Measurements from ENCODE around the gene BCL11B. TPM values are rescaled to one million over a fixed set of nuclear protein-coding genes. Genes with fewer than 3 reads are reported as not detected.

Gene BCL11B
- total and polyA plus RNA-seq, 10 of the 15 experiments (the other 5 are each of a cell fraction or from before 2014, with no cell fraction given): 0.38 to 5.5 (median 1.3) TPM

GRCh38 chr14:99156814-99157213 is 115.2 kb downstream of the BCL11B start:
- Histone ChIP-seq H3K9ac (ENCODE audit: control insufficient read depth, insufficient read depth, low read length) (no peak overlapping the region), H3K4me3 (no peak overlapping the region), H3K79me2 (ENCODE audit: control insufficient read depth, insufficient read depth, low read length) (no peaks in the 10 kb centered on the region), H3K4me1 (ENCODE audit: control insufficient read depth, insufficient read depth, low read length) (no peaks in the 10 kb centered on the region), H3K27ac (ENCODE audit: control insufficient read depth, insufficient read depth) (no peak overlapping the region), H2AFZ (ENCODE audit: control insufficient read depth, low read depth, low read length) (no peak overlapping the region), H3K27me3 (replicated peaks in 1 of 2; ENCODE audit: control insufficient read depth in 2 of 2, insufficient read depth in 2 of 2, low read length in 1 of 2) (no peaks in the 10 kb centered on the region), H4K20me1 (ENCODE audit: control insufficient read depth, insufficient read depth) (no peaks in the 10 kb centered on the region), H3K9me3 (replicated peaks; ENCODE audit: control insufficient read depth, insufficient read depth, low read length) (no peaks in the 10 kb centered on the region), H3K36me3 (ENCODE audit: control insufficient read depth in 2 of 2, insufficient read depth in 2 of 2, low read length in 1 of 2) (no peaks in the 10 kb centered on the region), H3K4me2 (ENCODE audit: control insufficient read depth, insufficient read depth) (no peak overlapping the region)
- ChIA-PET CTCF (no interaction called here), RAD21 (ENCODE audit: unreplicated experiment) (no interaction called here), SMC1A (ENCODE audit: uncharacterized antibody, unreplicated experiment) (interaction anchor here (0.7 kb wide), 2 partner anchors 62 to 81 kb away, joined by 3 read pairs; no protein-coding TSS in a partner anchor), POLR2A (no interaction called here)
- no TSS peak for BruUV-seq (replicated peaks)
- DNase-seq (ENCODE audit: low read depth, low spot score) (no peak), FAIRE-seq (no peak), ATAC-seq (no peak)
- intact Hi-C loops (cut with micrococcal nuclease; ENCODE audit: unreplicated experiment): no loop called here
- in situ Hi-C loops (cut with MboI): no loop called here
- 8% methylated on average over 6 of the region's 6 CpGs for WGBS (ENCODE audit: insufficient coverage, insufficient replicate concordance, low lambda C conversion rate, missing lambda C conversion rate)
- no peak for TF ChIP-seq TARDBP (IDR thresholded peaks at IDR 0.05; ENCODE audit: borderline replicate concordance)
- TF ChIP-seq KDM1A (IDR thresholded peaks at IDR 0.05; ENCODE audit: borderline replicate concordance): no peak
- TF ChIP-seq CREM (IDR thresholded peaks at IDR 0.05; ENCODE audit: low read depth): no peak
- no peak for TF ChIP-seq PAX8 (IDR thresholded peaks at IDR 0.05)
- TF ChIP-seq CEBPB (IDR thresholded peaks at IDR 0.05; ENCODE audit: borderline replicate concordance in 1 of 2, low read depth in 2 of 2, low read length in 2 of 2): no peak
- TF ChIP-seq CUX1 (IDR thresholded peaks at IDR 0.05; ENCODE audit: insufficient replicate concordance, low read depth, low read length): no peak
- TF ChIP-seq HDAC2 (IDR thresholded peaks at IDR 0.05): no peak
- no peak for TF ChIP-seq TAF1 (IDR thresholded peaks at IDR 0.05; ENCODE audit: borderline replicate concordance, low read depth, low read length)
- no peak for TF ChIP-seq WRNIP1 (IDR thresholded peaks at IDR 0.05; ENCODE audit: borderline replicate concordance, low read depth, low read length)
- no peak for TF ChIP-seq STAT1 (conservative IDR thresholded peaks at IDR 0.05)
